ENCODE data around the gene GTPBP2.
A peak's percentile ranks its signal among the peaks of the same experiment; 100 is the strongest.
"Not testable (repeated sequence)": the region's sequence is repeated elsewhere in the genome, so short reads cannot be mapped to it uniquely, and the experiment has no call there.

GTPBP2 gene

DNA sequence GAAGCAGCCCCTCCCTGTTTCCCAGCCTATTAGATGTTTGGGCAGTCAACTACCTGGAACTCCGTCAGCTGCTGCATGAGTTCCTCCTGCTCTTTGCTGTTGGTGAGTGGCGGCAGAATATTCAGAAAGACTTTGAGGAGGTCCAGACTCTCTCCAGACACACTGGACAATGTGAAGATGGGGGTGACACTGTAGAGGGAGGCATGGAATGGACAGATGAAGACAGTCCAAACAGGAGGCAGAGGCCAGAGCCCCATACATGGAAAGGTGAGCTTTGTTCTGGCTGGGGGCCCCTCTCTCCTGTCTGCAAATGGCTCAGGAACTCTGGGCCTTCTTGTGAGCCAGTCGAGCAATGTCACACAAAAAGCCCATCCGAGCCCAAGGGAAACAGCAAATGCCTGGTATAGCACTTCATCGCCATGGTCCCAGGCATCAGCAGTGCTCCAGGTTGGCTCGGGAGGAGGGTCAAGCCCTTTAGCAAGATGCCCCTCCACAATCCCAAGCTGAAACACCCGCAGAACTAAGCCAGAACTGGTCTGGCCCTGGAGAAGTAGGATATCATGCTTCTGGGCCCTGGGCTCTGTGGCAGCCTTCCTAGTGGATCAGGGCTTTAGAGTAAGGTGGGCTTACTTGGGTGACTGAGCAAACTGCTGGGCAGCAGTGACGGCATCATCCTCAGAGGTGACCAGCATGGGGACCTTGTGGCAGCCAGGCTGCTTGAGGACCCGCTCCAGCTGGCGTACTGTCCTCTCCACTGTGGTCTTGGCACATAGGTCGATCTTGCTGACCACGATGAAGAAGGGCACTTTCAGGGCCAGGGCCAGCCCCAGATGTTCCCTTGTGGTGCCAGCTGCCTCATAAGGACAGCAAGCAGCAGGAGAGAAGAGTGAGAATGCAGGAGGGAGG lies 4.9 kb downstream of the GTPBP2 start:
- DNase-seq (ENCODE audit: low read depth): no peak

- DNase-seq (ENCODE audit: low read depth): no peak
Measured at GRCh38 chr6:43622541-43622940, 6.5 kb downstream of the GTPBP2 start.

- no peak for DNase-seq (ENCODE audit: low read depth)
Measured at GRCh38 chr6:43621836-43622180, 7.3 kb downstream of the GTPBP2 start.

DNA sequence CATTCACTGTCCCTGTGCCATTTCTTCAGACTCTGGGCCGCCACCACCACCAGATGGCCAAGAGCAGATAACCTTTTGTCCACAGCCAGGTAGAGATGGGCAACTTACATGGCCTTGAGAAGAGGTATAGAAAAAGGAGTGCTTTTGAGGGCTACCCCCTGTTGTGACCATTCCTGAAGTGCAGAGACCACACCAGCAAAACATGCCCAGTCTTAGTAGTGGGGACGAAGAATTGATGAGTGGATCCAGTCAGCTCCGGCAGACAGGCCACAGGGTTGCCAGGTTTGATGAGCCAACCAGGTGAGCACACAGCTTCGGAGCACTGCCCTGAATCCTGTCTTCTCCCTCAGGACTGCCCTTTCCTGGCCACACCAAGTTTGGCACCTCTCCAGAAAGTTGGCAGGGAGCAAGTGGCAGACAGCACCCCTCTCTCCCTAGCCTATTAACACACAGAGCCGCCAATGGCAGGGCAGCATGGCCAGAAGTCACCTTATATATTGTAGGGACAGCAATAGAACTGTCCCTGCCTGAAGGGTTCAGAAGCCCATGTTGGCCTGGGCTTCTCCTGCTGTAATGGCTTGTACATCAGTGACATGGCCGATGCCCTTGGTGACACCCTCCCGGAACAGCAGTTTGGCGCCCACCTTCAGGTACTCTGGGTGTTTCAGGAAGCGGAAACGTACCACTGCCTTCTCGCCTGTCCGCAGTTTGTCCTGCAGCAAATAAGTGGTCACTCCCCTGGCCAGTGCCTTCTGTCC lies 7.8 kb downstream of the GTPBP2 start:
- no peak for DNase-seq (ENCODE audit: low read depth)

GRCh38 chr6:43616725-43617472 lies 12.2 kb downstream of the GTPBP2 start:
- DNase-seq (ENCODE audit: low read depth): no peak

- no peak for DNase-seq (ENCODE audit: low read depth)
Measured at GRCh38 chr6:43614396-43614730, 14.7 kb downstream of the GTPBP2 start.

- DNase-seq (ENCODE audit: low read depth): no peak
Measured at GRCh38 chr6:43613721-43614395, 15.2 kb downstream of the GTPBP2 start.

DNA sequence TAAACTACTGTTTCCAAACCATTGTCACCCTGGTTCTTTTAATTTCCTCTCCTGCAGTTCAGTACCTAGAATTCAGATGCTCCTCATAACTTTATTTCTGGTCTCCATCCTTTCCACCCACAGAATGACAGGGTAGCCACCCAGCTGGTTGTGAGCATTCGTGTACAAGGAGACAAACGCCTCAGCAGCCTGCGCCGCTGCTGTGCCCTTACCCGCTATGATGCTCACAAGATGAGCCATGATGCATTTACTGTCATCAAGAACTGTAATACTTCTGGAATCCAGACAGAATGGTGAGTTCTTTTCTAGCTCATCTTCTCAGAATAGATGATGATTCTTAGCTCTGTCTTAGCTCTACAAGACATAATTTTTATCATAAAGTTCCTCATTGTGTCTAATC lies 18.6 kb downstream of the GTPBP2 start:
- DNase-seq (ENCODE audit: low read depth): no peak

DNA sequence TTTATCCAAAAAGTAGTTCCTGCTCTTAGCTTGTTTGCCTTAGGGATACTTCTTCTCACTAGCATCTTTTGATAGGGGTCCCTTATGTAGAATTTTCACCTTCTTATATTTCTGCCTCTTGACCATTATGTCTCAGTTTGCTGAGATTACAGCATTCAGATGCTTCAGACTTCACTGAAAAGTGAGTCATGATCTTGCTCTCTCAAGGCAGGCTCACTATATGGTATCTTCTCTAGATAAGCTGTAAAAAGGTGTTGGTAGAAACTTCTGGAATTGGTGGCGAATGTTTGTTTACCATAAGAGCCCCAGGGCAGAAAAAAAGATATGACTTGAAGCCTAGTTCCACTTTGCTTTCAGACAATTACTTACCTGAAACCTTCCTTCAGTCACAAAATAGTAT lies 19.7 kb downstream of the GTPBP2 start:
- DNase-seq (ENCODE audit: low read depth): no peak

DNA sequence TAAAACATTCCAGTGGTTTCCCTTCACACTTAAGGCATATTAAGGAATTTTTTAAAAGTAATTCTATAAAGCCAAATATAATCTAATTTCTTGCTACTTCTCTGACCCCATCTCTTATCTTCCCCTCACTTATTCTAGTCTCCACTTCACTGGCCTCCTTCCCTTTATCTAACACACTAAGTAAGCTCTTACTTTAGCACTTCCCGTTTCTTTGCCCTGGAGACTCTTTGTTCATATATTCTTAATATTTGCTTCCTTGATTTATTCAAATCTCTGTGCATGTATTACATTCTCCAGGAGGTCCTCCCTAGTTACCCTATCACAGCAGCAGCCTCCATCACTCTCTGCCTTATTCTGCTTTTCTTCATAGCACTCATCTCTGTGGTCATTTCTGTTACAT lies 20.3 kb downstream of the GTPBP2 start:
- DNase-seq (ENCODE audit: low read depth): no peak

DNA sequence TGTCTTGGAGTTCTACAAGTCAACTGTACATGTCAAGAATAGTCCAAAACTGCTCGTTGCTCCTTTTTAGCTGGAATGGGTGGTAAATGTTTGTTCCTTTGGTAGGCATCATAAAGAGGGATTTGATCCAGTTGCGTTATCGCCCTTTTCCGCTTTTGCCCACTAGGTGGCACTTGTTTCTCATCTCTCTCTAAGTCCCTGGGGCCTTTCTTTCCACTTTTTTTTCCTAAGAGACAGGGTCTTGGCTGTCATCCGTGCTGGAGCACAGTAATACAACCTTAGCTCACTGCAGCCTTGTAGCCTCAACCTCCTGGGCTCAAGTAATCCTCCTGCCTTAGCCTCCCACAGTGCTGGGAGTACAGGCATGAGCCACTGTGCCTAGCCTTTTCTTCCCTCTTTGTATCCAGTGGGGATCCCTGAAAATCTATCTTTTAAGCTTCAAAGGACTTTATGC lies 20.7 kb downstream of the GTPBP2 start:
- no peak for DNase-seq (ENCODE audit: low read depth)

GRCh38 chr6:43606019-43606418 lies 23.0 kb downstream of the GTPBP2 start:
- DNase-seq (ENCODE audit: low read depth): no peak

DNA sequence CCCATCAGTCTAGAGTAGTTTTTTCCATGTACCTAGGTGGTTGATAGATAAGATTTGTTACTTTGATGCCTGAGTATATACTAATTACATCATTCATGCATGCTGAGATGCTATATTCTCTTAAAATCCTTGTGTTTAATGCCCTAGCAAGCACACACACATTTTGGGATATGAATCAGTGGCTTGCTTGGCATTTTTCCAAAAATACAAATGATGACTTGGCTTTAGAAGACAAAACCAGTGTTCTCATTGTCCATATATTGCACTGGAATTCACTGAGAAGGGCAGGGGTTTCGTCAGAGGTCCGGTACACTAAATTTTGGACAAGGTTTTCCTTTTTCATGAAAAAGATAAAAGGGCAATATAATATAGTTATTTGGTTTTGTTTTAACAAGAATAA lies 24.9 kb downstream of the GTPBP2 start:
- DNase-seq (ENCODE audit: low read depth): peak; percentile 70

- DNase-seq (ENCODE audit: low read depth): no peak
Measured at GRCh38 chr6:43600595-43600994, 28.5 kb downstream of the GTPBP2 start.

DNA sequence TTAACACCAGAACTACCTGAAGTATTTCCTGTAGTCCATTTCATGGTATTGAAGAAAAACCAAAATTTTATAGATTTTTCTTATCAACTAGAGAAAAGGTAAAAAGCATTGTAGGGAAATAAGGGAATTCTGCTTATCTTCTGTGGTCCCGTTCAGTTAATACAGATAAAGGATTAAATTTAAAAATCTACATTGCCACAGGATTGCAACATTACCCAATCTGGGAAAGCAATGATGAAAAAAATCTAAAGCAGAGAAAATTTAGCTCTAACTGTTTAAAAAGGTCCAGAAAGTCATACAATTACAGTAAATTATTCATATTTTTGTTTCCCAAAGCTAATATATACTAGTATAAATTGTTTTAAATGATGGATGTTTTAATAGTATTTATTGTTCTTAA lies 35.1 kb downstream of the GTPBP2 start:
- DNase-seq (ENCODE audit: low read depth): no peak

DNA sequence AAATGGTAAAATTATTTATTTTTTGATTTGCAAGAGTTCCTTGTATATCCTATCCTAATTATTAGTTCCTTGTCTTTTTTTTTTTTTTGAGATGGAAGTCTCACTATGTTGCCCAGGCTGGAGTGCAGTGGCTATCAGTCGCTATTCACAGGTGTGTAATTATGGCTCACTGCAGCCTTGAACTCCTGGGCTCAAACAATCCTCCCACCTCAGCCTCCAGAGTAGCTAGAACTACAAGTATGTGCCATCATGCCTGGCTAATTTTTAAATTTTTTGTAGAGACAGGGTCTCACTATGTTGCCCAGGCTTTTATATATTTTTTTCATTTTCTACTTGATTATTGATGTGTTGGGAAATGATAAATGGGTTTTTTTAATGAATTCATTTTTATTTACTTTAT lies 39.5 kb downstream of the GTPBP2 start:
- DNase-seq (ENCODE audit: low read depth): not testable (repeated sequence)

GRCh38 chr6:43588194-43588593 lies 40.9 kb downstream of the GTPBP2 start:
- DNase-seq (ENCODE audit: low read depth): no peak

DNA sequence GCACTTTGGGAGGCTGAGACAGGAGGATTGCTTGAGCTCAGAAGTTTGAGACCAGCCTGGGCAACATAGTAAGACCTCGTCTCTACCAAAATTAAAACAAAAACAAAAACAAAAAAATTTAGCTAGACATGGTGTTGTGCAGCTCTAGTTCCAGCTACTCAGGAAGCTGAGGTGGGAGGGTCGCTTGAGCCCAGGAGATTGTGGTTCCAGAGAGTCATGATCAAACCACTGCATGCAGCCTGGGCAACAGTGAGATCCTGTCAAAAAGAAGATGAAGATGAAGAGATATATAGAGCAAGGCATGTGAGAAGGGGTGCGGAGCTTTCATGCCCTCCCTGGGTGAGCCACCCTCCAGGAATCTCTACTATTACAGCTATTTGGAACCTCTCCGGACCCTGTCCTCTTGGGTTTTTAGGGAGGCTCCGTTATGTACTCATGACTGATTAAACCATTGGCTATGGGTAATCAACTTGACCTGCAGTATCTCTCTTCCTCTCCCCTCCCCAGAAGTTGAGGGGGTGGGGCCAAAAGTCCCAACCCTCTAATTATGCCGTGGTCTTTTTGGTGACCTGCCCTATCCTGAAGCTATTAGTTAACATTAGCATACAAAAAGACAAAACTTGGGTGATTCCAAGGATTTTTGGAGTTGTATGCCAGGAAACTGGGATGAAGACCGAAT lies 44.0 kb downstream of the GTPBP2 start:
- DNase-seq (ENCODE audit: low read depth): peak; percentile 68

DNA sequence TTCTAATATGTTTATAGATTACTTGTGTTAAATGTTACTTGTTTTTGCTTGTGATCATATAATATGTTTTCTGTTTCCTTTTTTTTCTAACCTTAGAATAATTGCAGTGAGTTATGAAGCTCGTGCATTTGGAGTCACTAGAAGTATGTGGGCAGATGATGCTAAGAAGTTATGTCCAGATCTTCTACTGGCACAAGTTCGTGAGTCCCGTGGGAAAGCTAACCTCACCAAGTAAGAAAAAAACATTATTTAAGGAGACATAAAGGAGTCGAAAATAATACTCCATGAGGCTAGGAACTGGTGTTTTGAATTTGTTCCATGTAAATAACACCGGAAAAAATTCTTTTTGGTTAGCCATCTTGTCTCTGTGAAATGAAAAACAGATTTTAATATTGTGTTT lies 46.2 kb downstream of the GTPBP2 start:
- no peak for DNase-seq (ENCODE audit: low read depth)

GRCh38 chr6:43579171-43579570 lies 49.9 kb downstream of the GTPBP2 start:
- DNase-seq (ENCODE audit: low read depth): no peak

- DNase-seq (ENCODE audit: low read depth): no peak
Measured at GRCh38 chr6:43578748-43579147, 50.3 kb downstream of the GTPBP2 start.
